K562 treated with DMSO at 1 percent for 24 hours (cell line): ENCODE results near the gene DLGAP3. TPM values are rescaled to one million over a fixed set of nuclear protein-coding genes. Genes with fewer than 3 reads are reported as not detected.

Experiments
- total RNA-seq: library from RNA; unstranded; fragments of 300-600 nt; gene quantifications from 2 replicates; pipeline ENCODE4 v1.2.3, GENCODE V29; 2022; ENCODE audit warnings: low read depth; ENCODE audit not compliant: insufficient read depth

Gene DLGAP3, protein sequence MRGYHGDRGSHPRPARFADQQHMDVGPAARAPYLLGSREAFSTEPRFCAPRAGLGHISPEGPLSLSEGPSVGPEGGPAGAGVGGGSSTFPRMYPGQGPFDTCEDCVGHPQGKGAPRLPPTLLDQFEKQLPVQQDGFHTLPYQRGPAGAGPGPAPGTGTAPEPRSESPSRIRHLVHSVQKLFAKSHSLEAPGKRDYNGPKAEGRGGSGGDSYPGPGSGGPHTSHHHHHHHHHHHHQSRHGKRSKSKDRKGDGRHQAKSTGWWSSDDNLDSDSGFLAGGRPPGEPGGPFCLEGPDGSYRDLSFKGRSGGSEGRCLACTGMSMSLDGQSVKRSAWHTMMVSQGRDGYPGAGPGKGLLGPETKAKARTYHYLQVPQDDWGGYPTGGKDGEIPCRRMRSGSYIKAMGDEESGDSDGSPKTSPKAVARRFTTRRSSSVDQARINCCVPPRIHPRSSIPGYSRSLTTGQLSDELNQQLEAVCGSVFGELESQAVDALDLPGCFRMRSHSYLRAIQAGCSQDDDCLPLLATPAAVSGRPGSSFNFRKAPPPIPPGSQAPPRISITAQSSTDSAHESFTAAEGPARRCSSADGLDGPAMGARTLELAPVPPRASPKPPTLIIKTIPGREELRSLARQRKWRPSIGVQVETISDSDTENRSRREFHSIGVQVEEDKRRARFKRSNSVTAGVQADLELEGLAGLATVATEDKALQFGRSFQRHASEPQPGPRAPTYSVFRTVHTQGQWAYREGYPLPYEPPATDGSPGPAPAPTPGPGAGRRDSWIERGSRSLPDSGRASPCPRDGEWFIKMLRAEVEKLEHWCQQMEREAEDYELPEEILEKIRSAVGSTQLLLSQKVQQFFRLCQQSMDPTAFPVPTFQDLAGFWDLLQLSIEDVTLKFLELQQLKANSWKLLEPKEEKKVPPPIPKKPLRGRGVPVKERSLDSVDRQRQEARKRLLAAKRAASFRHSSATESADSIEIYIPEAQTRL
- 0.09 TPM in 1 of 2 replicates, not detected in the other for total RNA-seq

DNA sequence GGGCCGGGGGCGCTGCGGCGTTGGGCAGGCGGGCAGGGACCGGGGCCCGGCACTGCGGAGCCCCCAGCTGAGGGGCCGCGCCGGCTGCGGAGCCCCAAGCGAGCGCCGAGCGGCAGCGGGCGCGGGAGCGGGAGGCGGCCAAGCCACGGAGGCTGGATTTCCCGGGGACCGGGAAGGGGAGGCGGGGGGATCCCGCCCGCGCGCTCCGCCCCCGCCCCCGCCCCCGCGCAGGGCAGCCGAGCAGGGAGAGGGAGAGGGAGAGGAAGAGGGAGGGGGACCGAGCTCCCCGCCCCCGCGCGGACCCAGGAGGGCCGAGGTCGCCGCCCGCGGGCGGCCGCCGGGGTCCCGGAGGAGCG is at the start of gene DLGAP3:
DLGAP3 (minus strand) TSS at position 154 of the 356 bp plus-strand sequence. CDS start 24,267 bp downstream, outside the sequence.

DNA sequence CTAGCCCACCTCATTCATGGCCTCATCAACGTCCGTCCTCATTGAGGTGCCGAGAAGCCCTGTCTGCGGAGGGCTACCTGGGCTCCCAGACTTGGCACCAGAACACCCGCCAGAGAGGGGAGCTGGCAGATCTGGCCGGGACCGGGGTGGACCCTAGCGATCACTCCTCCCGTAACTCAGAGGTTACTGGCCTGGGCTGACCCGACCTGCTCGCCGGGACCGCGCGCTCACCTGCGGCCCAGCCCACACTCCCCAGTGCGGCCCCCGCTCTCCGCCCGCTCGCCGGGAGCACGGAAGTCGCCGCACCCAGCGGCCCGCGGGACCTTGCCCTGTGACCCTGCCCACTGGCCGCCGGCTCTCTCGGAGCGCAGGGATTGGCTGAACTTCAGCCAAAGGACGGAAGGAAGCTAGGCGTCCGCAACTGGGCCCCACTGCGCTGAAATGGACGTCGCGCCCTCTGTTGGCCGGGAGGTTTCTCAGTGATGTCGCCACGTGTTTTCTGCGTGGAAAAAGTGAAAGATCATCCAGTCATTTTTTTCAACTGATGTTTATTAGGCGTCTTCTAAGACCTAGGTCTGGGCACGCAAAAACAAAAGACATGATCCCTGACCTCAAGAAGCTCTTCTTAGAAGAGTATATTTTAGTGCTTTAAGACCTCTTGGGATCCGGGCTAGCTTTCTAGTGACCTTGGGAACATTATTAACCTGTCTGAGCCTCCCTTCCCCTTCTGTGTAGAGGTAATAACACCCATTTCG is 69.8 kb downstream of the DLGAP3 start, which contains the start of gene SMIM12:
SMIM12 (minus strand) TSS at position 304 of the 755 bp plus-strand sequence. CDS start 3,772 bp downstream, outside the sequence.

Other genes with a start within 250 kb of the DLGAP3 start
- gene GJB5, start 174.6 kb downstream of the DLGAP3 start, total RNA-seq: not detected in 2 replicates
- not detected in 2 replicates for gene GJB4, start 169.9 kb downstream of the DLGAP3 start, total RNA-seq
- gene GJB3, start 148.4 kb downstream of the DLGAP3 start, total RNA-seq: not detected in 2 replicates
- gene GJA4, start 136.7 kb downstream of the DLGAP3 start, total RNA-seq: not detected in 2 replicates
- gene SMIM12, start 69.9 kb downstream of the DLGAP3 start, total RNA-seq: 46.5 and 49.0 TPM in 2 replicates
- gene TMEM35B, start 55.7 kb upstream of the DLGAP3 start, total RNA-seq: 25.5 and 29.4 TPM in 2 replicates
- 4.4 and 6.2 TPM in 2 replicates for gene ZMYM6, start 102.3 kb upstream of the DLGAP3 start, total RNA-seq
- 4.9 and 8.0 TPM in 2 replicates for gene ZMYM1, start 149.7 kb upstream of the DLGAP3 start, total RNA-seq